SK-N-MC (cell line): ENCODE data around the gene TADA3.

Source experiments
- EZH2 ChIP-seq: fragments of 200-600 bp; sonication (generic); IDR thresholded peaks from one replicate; pipeline ENCODE4 v1.6.1; 2017; ENCODE audit warnings: antibody characterized with exemption
- POLR2AphosphoS5 ChIP-seq: IDR thresholded peaks from 2 replicates; pipeline ENCODE4 v1.6.1; 2012; ENCODE audit warnings: mild to moderate bottlenecking, low read depth, low read length, borderline replicate concordance

DNA sequence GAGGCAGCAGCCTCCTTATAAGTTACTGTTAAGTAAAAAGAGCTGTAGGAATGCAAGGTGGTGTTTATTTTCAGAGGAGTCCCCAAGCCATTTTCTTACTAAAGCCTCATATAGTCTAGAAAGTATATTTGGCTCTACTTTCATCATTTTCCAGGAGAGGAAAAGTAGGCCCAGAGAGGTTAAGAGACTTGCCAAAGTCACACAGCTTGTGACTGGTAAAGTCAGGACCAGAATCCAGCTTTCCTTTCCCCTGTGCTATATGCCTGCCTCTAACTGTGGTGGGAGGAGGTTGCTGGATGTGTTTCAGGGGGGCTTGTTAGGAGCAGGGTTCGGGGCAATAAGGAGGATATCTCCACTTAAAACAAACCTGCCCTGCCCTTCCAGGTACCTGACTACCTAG is 49.7 kb downstream of the TADA3 start:
- TF ChIP-seq POLR2AphosphoS5 (no peak), EZH2 (no peak)
